Naive B cell (primary cell): ENCODE measurements around the gene CTDSPL2. TPM values are rescaled to one million over a fixed set of nuclear protein-coding genes. Genes with fewer than 3 reads are reported as not detected.
A peak's percentile ranks its signal among the peaks of the same experiment; 100 is the strongest.
"Not testable (repeated sequence)": the region's sequence is repeated elsewhere in the genome, so short reads cannot be mapped to it uniquely, and the experiment has no call there.

Source experiments
- ATAC-seq, 2 donors: fragments of 150-1000 bp; cut with Tn5 transposase; 2 replicates each; pipeline ENCODE4 v1.10.0; 2021; ENCODE audit warnings: low read depth in 2 of 2, mild to moderate bottlenecking in 2 of 2, moderate library complexity in 2 of 2
- DNase-seq: peaks from one replicate; pipeline ENCODE4 v3.0.0; 2022
- H3K27ac Mint-ChIP-seq, 6 donors: one replicate each; pipeline ENCODE4 v1.8.0; 2020 to 2022; ENCODE audit warnings: mild to moderate bottlenecking in 6 of 6, mixed read lengths in 6 of 6, moderate library complexity in 5 of 6, inconsistent platforms in 2 of 6
- H3K27me3 Mint-ChIP-seq, 3 donors: one replicate each; pipeline ENCODE4 v1.8.0; 2021 to 2022; ENCODE audit warnings: mixed read lengths in 3 of 3, mild to moderate bottlenecking in 1 of 3
- H3K36me3 Mint-ChIP-seq, 2 donors: one replicate each; pipeline ENCODE4 v1.8.0; 2020 to 2022; ENCODE audit warnings: mixed read lengths in 2 of 2, inconsistent platforms in 1 of 2, mild to moderate bottlenecking in 1 of 2
- H3K4me1 Mint-ChIP-seq, 3 donors: one replicate each; pipeline ENCODE4 v1.8.0; 2020 to 2022; ENCODE audit warnings: mixed read lengths in 3 of 3, inconsistent platforms in 1 of 3, mild to moderate bottlenecking in 1 of 3, moderate library complexity in 1 of 3
- H3K4me3 Mint-ChIP-seq, 8 donors: one replicate each; pipeline ENCODE4 v1.8.0; 2020 to 2022; ENCODE audit warnings: mild to moderate bottlenecking in 8 of 8, mixed read lengths in 8 of 8, moderate library complexity in 8 of 8, inconsistent platforms in 2 of 8
- H3K9me3 Mint-ChIP-seq, 7 donors: one replicate each; pipeline ENCODE4 v1.8.0; 2020 to 2022; ENCODE audit warnings: mixed read lengths in 7 of 7, mild to moderate bottlenecking in 5 of 7, inconsistent platforms in 2 of 7, moderate library complexity in 1 of 7
- polyA plus RNA-seq, 6 donors: library from polyadenylated mRNA; unstranded; fragments of 300-500 nt; fragmentation: Illumina TruSeq; gene quantifications; one replicate each; pipeline ENCODE4 v1.2.3, GENCODE V29; 2021; ENCODE audit warnings: low read depth in 6 of 6

CTDSPL2 gene
- polyA plus RNA-seq, 6 donors from 2014 or later, result 29.0 to 48.6 (median 44.5) TPM

DNA sequence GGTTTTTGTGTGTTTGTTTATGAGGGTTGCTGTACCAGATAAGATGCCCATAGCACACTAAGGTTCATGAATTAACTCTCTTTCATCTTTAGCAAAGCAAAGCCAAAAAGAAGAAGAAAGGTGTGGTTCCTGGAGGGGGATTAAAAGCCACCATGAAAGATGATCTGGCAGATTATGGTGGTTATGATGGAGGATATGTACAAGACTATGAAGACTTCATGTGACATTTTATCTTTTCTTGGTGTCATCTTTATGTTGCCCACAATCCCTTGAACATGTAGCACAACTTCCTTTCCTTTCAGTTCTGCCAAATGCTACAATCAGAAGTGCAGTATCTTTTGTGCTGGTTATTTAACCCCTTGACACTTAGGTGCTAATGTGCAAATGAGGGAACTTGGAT, 133.5 kb downstream of the CTDSPL2 start:
- not testable (repeated sequence) for ATAC-seq, H3K4me3 Mint-ChIP-seq, H3K9me3 Mint-ChIP-seq, H3K4me1 Mint-ChIP-seq, H3K27me3 Mint-ChIP-seq, DNase-seq
- peaks cover 8 to 32% of the 10 kb centered on the region in 2 donors for H3K36me3 Mint-ChIP-seq
- peak overlapping the region in 4 of 6 donors; percentile 1 to 80 (median 60) for H3K27ac Mint-ChIP-seq

- Mint-ChIP-seq H3K36me3 (peaks cover 0 to 29% of the 10 kb centered on the region in 2 donors), H3K4me3 (no peak overlapping the region), H3K27ac (peak overlapping the region in 2 of 6 donors; percentile 53 to 66), H3K27me3 (no peaks in the 10 kb centered on the region), H3K4me1 (no peaks in the 10 kb centered on the region), H3K9me3 (no peaks in the 10 kb centered on the region)
- ATAC-seq, result no peak
- no peak for DNase-seq
These were observed 138.1 kb downstream of the CTDSPL2 start for GRCh38 chr15:44565387-44566154.

DNA sequence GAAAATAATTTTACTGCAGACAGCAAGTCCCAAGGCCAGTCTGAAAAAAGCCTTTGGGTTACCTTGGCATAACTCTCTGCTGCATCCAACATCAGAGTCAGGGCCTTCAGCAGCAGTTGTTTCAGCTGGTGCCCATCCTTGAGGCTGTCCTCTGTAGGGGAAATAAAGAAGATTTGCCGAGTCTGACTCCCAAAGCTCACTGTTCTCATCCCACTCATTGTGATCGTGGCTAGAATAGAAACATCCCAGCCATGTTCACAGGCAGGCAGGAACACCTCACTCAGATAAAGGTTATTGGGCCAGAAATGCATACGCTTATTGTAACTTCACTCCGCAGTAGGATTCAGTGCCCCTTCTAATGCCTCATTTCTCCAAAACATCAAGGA, 138.7 kb downstream of the CTDSPL2 start:
- H3K27me3 Mint-ChIP-seq, result no peaks in the 10 kb centered on the region
- no peaks in the 10 kb centered on the region for H3K4me1 Mint-ChIP-seq
- peak overlapping the region in 2 of 6 donors; percentile 53 to 67 for H3K27ac Mint-ChIP-seq
- no peaks in the 10 kb centered on the region for H3K9me3 Mint-ChIP-seq
- peaks cover 0 to 24% of the 10 kb centered on the region in 2 donors for H3K36me3 Mint-ChIP-seq
- no peak overlapping the region for H3K4me3 Mint-ChIP-seq
- ATAC-seq (no peak), DNase-seq (no peak)

- Mint-ChIP-seq H3K27me3 (no peaks in the 10 kb centered on the region), H3K4me1 (no peaks in the 10 kb centered on the region), H3K4me3 (no peak overlapping the region), H3K27ac (peak overlapping the region in 2 of 6 donors; percentile 49 to 61), H3K36me3 (peaks cover 0 to 24% of the 10 kb centered on the region in 2 donors), H3K9me3 (no peaks in the 10 kb centered on the region)
- ATAC-seq, result no peak
- DNase-seq, result no peak
These were observed 140.9 kb downstream of the CTDSPL2 start for GRCh38 chr15:44568338-44568737.

DNA sequence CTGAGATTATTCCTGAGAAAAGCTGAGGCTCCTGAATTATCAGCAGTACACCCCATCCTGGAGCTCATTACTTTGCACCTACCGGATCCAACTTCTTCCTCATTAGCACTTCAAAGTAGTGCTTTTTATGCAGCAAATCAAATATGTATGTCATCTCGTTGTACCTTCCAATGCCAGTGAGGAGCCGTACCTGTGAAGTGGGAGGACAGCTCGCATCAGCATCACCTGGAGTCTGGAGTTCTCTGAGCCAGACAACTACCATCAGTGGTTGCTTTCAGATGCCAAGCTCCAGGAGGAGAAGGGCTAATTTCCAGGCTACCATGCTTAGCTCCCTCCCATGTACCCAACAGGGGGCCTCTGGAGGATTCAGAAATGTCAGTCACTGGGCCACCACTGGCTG, 141.9 kb downstream of the CTDSPL2 start:
- peaks cover 0 to 24% of the 10 kb centered on the region in 2 donors for H3K36me3 Mint-ChIP-seq
- H3K9me3 Mint-ChIP-seq, result no peaks in the 10 kb centered on the region
- H3K27me3 Mint-ChIP-seq, result no peaks in the 10 kb centered on the region
- H3K4me1 Mint-ChIP-seq, result no peaks in the 10 kb centered on the region
- H3K27ac Mint-ChIP-seq, result peak overlapping the region in 4 of 6 donors; percentile 20 to 69 (median 39)
- no peak overlapping the region for H3K4me3 Mint-ChIP-seq
- ATAC-seq, result no peak
- DNase-seq, result no peak

DNA sequence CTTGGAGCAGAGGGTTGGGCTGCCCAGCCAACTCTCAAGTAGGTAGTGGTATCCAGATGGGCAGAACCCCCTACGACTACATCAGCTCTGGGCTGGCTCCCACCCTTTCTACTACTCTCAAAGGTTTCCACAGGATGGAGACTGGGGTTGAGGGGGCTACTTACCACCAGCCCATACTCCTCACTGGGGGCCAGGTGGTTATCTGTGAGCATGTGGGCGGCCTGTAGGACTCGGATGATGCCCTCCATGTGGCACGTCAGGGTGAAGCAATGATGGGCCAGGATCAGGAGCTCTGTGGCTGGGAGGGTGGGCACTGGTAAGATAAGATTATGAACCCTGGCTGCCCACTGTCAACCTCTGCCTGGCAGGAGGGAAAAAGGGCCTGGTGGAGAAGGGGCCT, 142.9 kb downstream of the CTDSPL2 start:
- ATAC-seq, result no peak
- peak overlapping the region in 4 of 6 donors; percentile 14 to 88 (median 56) for H3K27ac Mint-ChIP-seq
- H3K9me3 Mint-ChIP-seq, result no peaks in the 10 kb centered on the region
- H3K4me3 Mint-ChIP-seq, result no peak overlapping the region
- no peaks in the 10 kb centered on the region for H3K27me3 Mint-ChIP-seq
- peaks cover 0 to 6% (median 5%) of the 10 kb centered on the region in 3 donors for H3K4me1 Mint-ChIP-seq
- peaks cover 4 to 16% of the 10 kb centered on the region in 2 donors for H3K36me3 Mint-ChIP-seq
- DNase-seq, result no peak

DNA sequence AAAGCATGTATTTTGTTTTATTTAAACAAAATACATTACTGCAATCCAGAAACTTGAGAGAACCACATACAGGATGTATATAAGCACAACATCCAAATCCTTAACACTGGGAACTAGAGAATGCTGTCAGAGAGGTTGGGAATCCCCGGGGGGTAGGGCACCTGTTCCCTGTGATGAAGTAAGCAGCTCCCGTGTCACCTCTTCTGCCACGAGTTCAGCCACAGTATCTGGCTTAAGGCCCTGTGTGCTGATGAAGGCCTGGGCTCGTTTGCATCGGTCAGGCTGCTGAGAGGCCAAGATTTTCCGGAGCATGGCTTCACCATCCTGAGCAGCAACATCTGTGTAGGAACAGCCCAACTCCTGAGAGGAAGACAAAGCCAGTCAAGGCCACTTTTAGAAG, 146.0 kb downstream of the CTDSPL2 start:
- Mint-ChIP-seq H3K4me3 (no peak overlapping the region), H3K27ac (peak overlapping the region in 1 of 6 donors; percentile 25), H3K9me3 (no peaks in the 10 kb centered on the region), H3K27me3 (no peaks in the 10 kb centered on the region), H3K4me1 (peaks cover 2 to 6% (median 6%) of the 10 kb centered on the region in 3 donors), H3K36me3 (peaks cover 4% of the 10 kb centered on the region in 2 donors)
- ATAC-seq (no peak), DNase-seq (no peak)

- peaks cover 4% of the 10 kb centered on the region in 2 donors for H3K36me3 Mint-ChIP-seq
- H3K4me1 Mint-ChIP-seq, result peaks cover 6 to 8% (median 8%) of the 10 kb centered on the region in 3 donors
- no peak for DNase-seq
- H3K9me3 Mint-ChIP-seq, result no peaks in the 10 kb centered on the region
- H3K4me3 Mint-ChIP-seq, result no peak overlapping the region
- H3K27me3 Mint-ChIP-seq, result no peaks in the 10 kb centered on the region
- peak overlapping the region in 4 of 6 donors; percentile 24 to 93 (median 74) for H3K27ac Mint-ChIP-seq
- no peak for ATAC-seq
These were observed 147.3 kb downstream of the CTDSPL2 start for GRCh38 chr15:44574734-44575133.

Other genes starting within 250 kb of the CTDSPL2 start
- gene FRMD5, start 232.4 kb upstream of the CTDSPL2 start, polyA plus RNA-seq, result under 1 TPM in 5 of 6 donors, not detected in 1; 0.17 to 0.77 (median 0.23) TPM
- 10 to 100 TPM; 60.0 to 74.7 (median 63.9) TPM for gene GOLM2, start 138.9 kb upstream of the CTDSPL2 start, polyA plus RNA-seq
- 10 to 100 TPM in 5 of 6 donors, 1 to 10 TPM in 1; 9.3 to 22.5 (median 13.1) TPM for gene EIF3J, start 109.5 kb downstream of the CTDSPL2 start, polyA plus RNA-seq
- gene SPG11, start 236.0 kb downstream of the CTDSPL2 start, polyA plus RNA-seq, result 10 to 100 TPM; 19.7 to 70.0 (median 53.0) TPM